GM23248 (cell line): ENCODE measurements around the gene CBX3.

ENCODE experiments used
- EZH2 ChIP-seq: fragments of 200-600 bp; sonication (generic); IDR thresholded peaks from 2 replicates; pipeline ENCODE4 v1.6.1; 2018; ENCODE audit warnings: antibody characterized with exemption, mild to moderate bottlenecking; ENCODE audit not compliant: insufficient read depth, poor library complexity, severe bottlenecking
- EZH2phosphoT487 ChIP-seq: fragments of 200-600 bp; sonication (generic); IDR thresholded peaks from 2 replicates; pipeline ENCODE4 v1.6.1; 2018; ENCODE audit warnings: antibody characterized with exemption, moderate library complexity, mild to moderate bottlenecking, low read depth; ENCODE audit not compliant: insufficient read depth

- TF ChIP-seq EZH2phosphoT487 (no peak), EZH2 (no peak)
These were observed 1.5 kb downstream of the CBX3 start for GRCh38 chr7:26203016-26203415.
